ENCODE data around the gene TKT.

GRCh38 chr3:53269888-53270880 is 14.4 kb upstream of the TKT start:
- TF ChIP-seq MAX (IDR thresholded peaks at IDR 0.05; ENCODE audit: low read depth, low read length) (peak; percentile 40), CTCF (IDR thresholded peaks at IDR 0.05; ENCODE audit: low read depth, low read length) (peak; percentile 4), POLR2A (IDR thresholded peaks at IDR 0.05; ENCODE audit: extremely low read depth, insufficient read length) (no peak), MYC (IDR thresholded peaks at IDR 0.05; ENCODE audit: low read depth, low read length) (peak; percentile 64)
